Esophagus muscularis mucosa (tissue), 4 donors: ENCODE data around the gene ZNF155.

Experiments
- CTCF ChIP-seq, 3 experiments: fragments of 200-600 bp in 2 of 3; fragments of 450-650 bp in 1 of 3; sonication (generic) in 2 of 3; IDR thresholded peaks; one replicate each; pipeline ENCODE4 v1.5.1; 2017 to 2019; ENCODE audit warnings: antibody characterized with exemption in 3 of 3, mild to moderate bottlenecking in 2 of 3, moderate library complexity in 1 of 3
- EP300 ChIP-seq: sonication (generic); formaldehyde crosslinking; IDR thresholded peaks from one replicate; pipeline ENCODE4 v1.6.1; 2017; ENCODE audit warnings: antibody characterized with exemption
- POLR2A ChIP-seq: fragments of 450-650 bp; IDR thresholded peaks from one replicate; pipeline ENCODE4 v1.6.1; 2017; ENCODE audit warnings: antibody characterized with exemption, moderate library complexity, mild to moderate bottlenecking, low read depth
- POLR2AphosphoS5 ChIP-seq, 2 donors: sonication (generic); formaldehyde crosslinking; IDR thresholded peaks; one replicate each; pipeline ENCODE4 v1.6.1; 2017; ENCODE audit warnings: antibody characterized with exemption in 2 of 2

DNA sequence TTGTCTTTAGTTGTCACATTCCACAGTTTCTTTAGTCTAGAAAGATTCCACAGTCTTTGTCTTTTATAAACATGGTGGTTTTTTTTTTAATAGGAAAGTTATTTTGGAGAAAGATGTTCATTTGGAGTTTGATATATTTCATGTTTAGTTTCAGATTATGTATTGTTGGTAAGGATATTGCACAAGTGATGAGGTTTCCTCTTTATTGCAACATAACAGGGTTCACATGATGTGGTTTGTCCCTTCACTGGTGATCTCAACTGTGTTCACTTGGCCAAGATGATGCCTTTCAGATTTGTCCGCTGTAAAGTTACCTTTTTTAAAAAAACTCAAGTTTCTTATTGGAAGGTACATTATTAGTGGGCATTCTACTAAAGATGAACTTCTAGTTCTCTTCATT, 22.0 kb downstream of the ZNF155 start:
- TF ChIP-seq CTCF (IDR thresholded peaks at IDR 0.05) = no peak
- TF ChIP-seq EP300 = no peak
- TF ChIP-seq POLR2A = no peak
- no peak for TF ChIP-seq POLR2AphosphoS5 (IDR thresholded peaks at IDR 0.05)
